Measurements from ENCODE around the gene MED16. TPM values are rescaled to one million over a fixed set of nuclear protein-coding genes. Genes with fewer than 3 reads are reported as not detected.

The MED16 gene
- polyA plus RNA-seq, 3 donors from 2014 or later = 44.2 to 112 (median 48.0) TPM

GRCh38 chr19:925087-925525 lies 32.1 kb upstream of the MED16 start:
- no peaks in the 10 kb centered on the region for H3K9me3 Mint-ChIP-seq
- DNase-seq = peak; percentile 70 to 75 (median 75)
- peak overlapping the region; percentile 57 to 85 (median 72) for H3K27ac Mint-ChIP-seq
- peaks cover 3 to 17% (median 5%) of the 10 kb centered on the region in 3 donors for H3K27me3 Mint-ChIP-seq (ENCODE audit: low read depth in 3 of 3)
- H3K4me3 Mint-ChIP-seq = peak overlapping the region; percentile 79 to 85 (median 80)
- H3K36me3 Mint-ChIP-seq = no peaks in the 10 kb centered on the region
- H3K4me1 Mint-ChIP-seq = peaks cover 16 to 17% of the 10 kb centered on the region in 2 donors

- DNase-seq = peak; percentile 38 to 56 (median 48)
- peak overlapping the region; percentile 79 to 85 (median 81) for H3K4me3 Mint-ChIP-seq
- peak overlapping the region in 5 of 6 donors; percentile 57 to 85 (median 70) for H3K27ac Mint-ChIP-seq
- no peaks in the 10 kb centered on the region for H3K36me3 Mint-ChIP-seq
- no peaks in the 10 kb centered on the region for H3K9me3 Mint-ChIP-seq
- H3K4me1 Mint-ChIP-seq = peaks cover 16 to 17% of the 10 kb centered on the region in 2 donors
- peaks cover 3 to 17% (median 5%) of the 10 kb centered on the region in 3 donors for H3K27me3 Mint-ChIP-seq (ENCODE audit: low read depth in 3 of 3)
Observed at GRCh38 chr19:924553-925086, 31.6 kb upstream of the MED16 start.

- peaks cover 13 to 17% of the 10 kb centered on the region in 2 donors for H3K4me1 Mint-ChIP-seq
- DNase-seq = peak in 2 of 3 donors; percentile 30 to 54
- H3K4me3 Mint-ChIP-seq = peak overlapping the region; percentile 54 to 82 (median 74)
- peaks cover 10 to 25% (median 15%) of the 10 kb centered on the region in 3 donors for H3K27me3 Mint-ChIP-seq (ENCODE audit: low read depth in 3 of 3)
- H3K27ac Mint-ChIP-seq = peak overlapping the region in 1 of 6 donors; percentile 49
- no peaks in the 10 kb centered on the region for H3K9me3 Mint-ChIP-seq
- no peaks in the 10 kb centered on the region for H3K36me3 Mint-ChIP-seq
Observed at GRCh38 chr19:920051-920864, 27.3 kb upstream of the MED16 start.

GRCh38 chr19:919199-920050 lies 26.4 kb upstream of the MED16 start:
- Mint-ChIP-seq H3K9me3 (no peaks in the 10 kb centered on the region), H3K36me3 (peaks cover 0 to 4% (median 0%) of the 10 kb centered on the region in 3 donors), H3K4me1 (peaks cover 12 to 17% of the 10 kb centered on the region in 2 donors), H3K4me3 (peak overlapping the region in 1 of 5 donors; percentile 21), H3K27me3 (ENCODE audit: low read depth in 3 of 3) (peaks cover 11 to 32% (median 18%) of the 10 kb centered on the region in 3 donors), H3K27ac (no peak overlapping the region)
- no peak for DNase-seq

GRCh38 chr19:918481-919198 lies 25.7 kb upstream of the MED16 start:
- H3K9me3 Mint-ChIP-seq = no peaks in the 10 kb centered on the region
- H3K27me3 Mint-ChIP-seq (ENCODE audit: low read depth in 3 of 3) = peaks cover 11 to 34% (median 20%) of the 10 kb centered on the region in 3 donors
- peaks cover 0 to 4% (median 0%) of the 10 kb centered on the region in 3 donors for H3K36me3 Mint-ChIP-seq
- H3K4me3 Mint-ChIP-seq = peak overlapping the region in 1 of 5 donors; percentile 21
- DNase-seq = no peak
- H3K4me1 Mint-ChIP-seq = peaks cover 12 to 14% of the 10 kb centered on the region in 2 donors
- no peak overlapping the region for H3K27ac Mint-ChIP-seq

GRCh38 chr19:918152-918437 lies 25.1 kb upstream of the MED16 start:
- Mint-ChIP-seq H3K4me3 (peak overlapping the region in 3 of 5 donors; percentile 13 to 49 (median 44)), H3K36me3 (peaks cover 0 to 4% (median 0%) of the 10 kb centered on the region in 3 donors), H3K27ac (no peak overlapping the region), H3K4me1 (peaks cover 12 to 16% of the 10 kb centered on the region in 2 donors), H3K9me3 (no peaks in the 10 kb centered on the region), H3K27me3 (ENCODE audit: low read depth in 3 of 3) (peaks cover 11 to 37% (median 20%) of the 10 kb centered on the region in 3 donors)
- DNase-seq = no peak

GRCh38 chr19:917323-918151 lies 24.6 kb upstream of the MED16 start, which contains the start of gene KISS1R:
Gene KISS1R (plus strand): TSS chr19:917333. CDS start chr19:917503, 170 bp downstream.
- peaks cover 11 to 39% (median 20%) of the 10 kb centered on the region in 3 donors for H3K27me3 Mint-ChIP-seq (ENCODE audit: low read depth in 3 of 3)
- peak; percentile 39 to 46 (median 45) for DNase-seq
- peaks cover 12 to 16% of the 10 kb centered on the region in 2 donors for H3K4me1 Mint-ChIP-seq
- peak within 1 kb of the TSS in 3 of 5 donors; percentile 13 to 49 (median 44) for H3K4me3 Mint-ChIP-seq
- H3K9me3 Mint-ChIP-seq = no peaks in the 10 kb centered on the region
- no peak within 1 kb of the TSS for H3K27ac Mint-ChIP-seq
- peaks cover 0 to 4% (median 0%) of the 10 kb centered on the region in 3 donors for H3K36me3 Mint-ChIP-seq

GRCh38 chr19:916645-917322 lies 23.8 kb upstream of the MED16 start:
- Mint-ChIP-seq H3K4me3 (no peak overlapping the region), H3K27ac (no peak overlapping the region)

GRCh38 chr19:913080-913748 lies 20.2 kb upstream of the MED16 start, which contains the start of gene R3HDM4:
Gene R3HDM4 (minus strand): TSS chr19:913219. CDS start chr19:913157, 62 bp downstream.
- H3K4me3 Mint-ChIP-seq = peak within 1 kb of the TSS; percentile 82 to 88 (median 85)
- H3K4me1 Mint-ChIP-seq = peaks cover 25 to 28% of the 10 kb centered on the region in 2 donors
- peaks cover 8 to 36% (median 17%) of the 10 kb centered on the region in 3 donors for H3K27me3 Mint-ChIP-seq (ENCODE audit: low read depth in 3 of 3)
- H3K27ac Mint-ChIP-seq = peak within 1 kb of the TSS; percentile 82 to 94 (median 87)
- peak; percentile 80 to 81 (median 81) for DNase-seq
- H3K9me3 Mint-ChIP-seq = no peaks in the 10 kb centered on the region
- peaks cover 0 to 4% (median 0%) of the 10 kb centered on the region in 3 donors for H3K36me3 Mint-ChIP-seq

More at GRCh38 chr19:916645-917322, 23.8 kb upstream of the MED16 start:
- H3K4me1 Mint-ChIP-seq = peaks cover 9 to 13% of the 10 kb centered on the region in 2 donors
- peaks cover 11 to 37% (median 20%) of the 10 kb centered on the region in 3 donors for H3K27me3 Mint-ChIP-seq (ENCODE audit: low read depth in 3 of 3)
- peaks cover 0 to 4% (median 0%) of the 10 kb centered on the region in 3 donors for H3K36me3 Mint-ChIP-seq
- DNase-seq = no peak
- H3K9me3 Mint-ChIP-seq = no peaks in the 10 kb centered on the region

- Mint-ChIP-seq H3K9me3 (no peaks in the 10 kb centered on the region), H3K27me3 (ENCODE audit: low read depth in 3 of 3) (peaks cover 6 to 33% (median 15%) of the 10 kb centered on the region in 3 donors), H3K36me3 (peaks cover 0 to 4% (median 0%) of the 10 kb centered on the region in 3 donors), H3K27ac (peak overlapping the region in 2 of 6 donors; percentile 29 to 49), H3K4me1 (peaks cover 25 to 29% of the 10 kb centered on the region in 2 donors), H3K4me3 (peak overlapping the region in 4 of 5 donors; percentile 68 to 88 (median 82))
- peak in 1 of 3 donors; percentile 29 for DNase-seq
Observed at GRCh38 chr19:912181-913079, 19.4 kb upstream of the MED16 start.

Data from immature natural killer cell (primary cell).